ENCODE data around the gene C1orf21. TPM values are rescaled to one million over a fixed set of nuclear protein-coding genes. Genes with fewer than 3 reads are reported as not detected.

Gene C1orf21
- total RNA-seq, 1 donor from 2014 or later, result 31.8 TPM

- no peaks in the 10 kb centered on the region for H3K4me1 Mint-ChIP-seq (ENCODE audit: unreplicated experiment)
- DNase-seq (ENCODE audit: extremely low spot score, unreplicated experiment), result no peak
- H3K36me3 Mint-ChIP-seq (ENCODE audit: unreplicated experiment), result no peaks in the 10 kb centered on the region
- H3K27me3 Mint-ChIP-seq (ENCODE audit: unreplicated experiment), result peaks cover 3% of the 10 kb centered on the region
- no peak overlapping the region for H3K27ac Mint-ChIP-seq (ENCODE audit: unreplicated experiment)
- TF ChIP-seq, protein P1, sequence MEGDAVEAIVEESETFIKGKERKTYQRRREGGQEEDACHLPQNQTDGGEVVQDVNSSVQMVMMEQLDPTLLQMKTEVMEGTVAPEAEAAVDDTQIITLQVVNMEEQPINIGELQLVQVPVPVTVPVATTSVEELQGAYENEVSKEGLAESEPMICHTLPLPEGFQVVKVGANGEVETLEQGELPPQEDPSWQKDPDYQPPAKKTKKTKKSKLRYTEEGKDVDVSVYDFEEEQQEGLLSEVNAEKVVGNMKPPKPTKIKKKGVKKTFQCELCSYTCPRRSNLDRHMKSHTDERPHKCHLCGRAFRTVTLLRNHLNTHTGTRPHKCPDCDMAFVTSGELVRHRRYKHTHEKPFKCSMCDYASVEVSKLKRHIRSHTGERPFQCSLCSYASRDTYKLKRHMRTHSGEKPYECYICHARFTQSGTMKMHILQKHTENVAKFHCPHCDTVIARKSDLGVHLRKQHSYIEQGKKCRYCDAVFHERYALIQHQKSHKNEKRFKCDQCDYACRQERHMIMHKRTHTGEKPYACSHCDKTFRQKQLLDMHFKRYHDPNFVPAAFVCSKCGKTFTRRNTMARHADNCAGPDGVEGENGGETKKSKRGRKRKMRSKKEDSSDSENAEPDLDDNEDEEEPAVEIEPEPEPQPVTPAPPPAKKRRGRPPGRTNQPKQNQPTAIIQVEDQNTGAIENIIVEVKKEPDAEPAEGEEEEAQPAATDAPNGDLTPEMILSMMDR (IDR thresholded peaks at IDR 0.05), result no peak
- H3K9me3 Mint-ChIP-seq (ENCODE audit: unreplicated experiment), result no peaks in the 10 kb centered on the region
- H3K4me3 Mint-ChIP-seq (ENCODE audit: unreplicated experiment), result no peak overlapping the region
Observed at GRCh38 chr1:184639205-184639604, 252.4 kb downstream of the C1orf21 start.

GRCh38 chr1:184640505-184640904 lies 253.7 kb downstream of the C1orf21 start:
- H3K27ac Mint-ChIP-seq (ENCODE audit: unreplicated experiment), result no peak overlapping the region
- H3K9me3 Mint-ChIP-seq (ENCODE audit: unreplicated experiment), result no peaks in the 10 kb centered on the region
- H3K4me1 Mint-ChIP-seq (ENCODE audit: unreplicated experiment), result no peaks in the 10 kb centered on the region
- TF ChIP-seq, protein P1 (IDR thresholded peaks at IDR 0.05), result no peak
- no peak overlapping the region for H3K4me3 Mint-ChIP-seq (ENCODE audit: unreplicated experiment)
- no peaks in the 10 kb centered on the region for H3K36me3 Mint-ChIP-seq (ENCODE audit: unreplicated experiment)
- no peak for DNase-seq (ENCODE audit: extremely low spot score, unreplicated experiment)
- peaks cover 3% of the 10 kb centered on the region for H3K27me3 Mint-ChIP-seq (ENCODE audit: unreplicated experiment)

DNA sequence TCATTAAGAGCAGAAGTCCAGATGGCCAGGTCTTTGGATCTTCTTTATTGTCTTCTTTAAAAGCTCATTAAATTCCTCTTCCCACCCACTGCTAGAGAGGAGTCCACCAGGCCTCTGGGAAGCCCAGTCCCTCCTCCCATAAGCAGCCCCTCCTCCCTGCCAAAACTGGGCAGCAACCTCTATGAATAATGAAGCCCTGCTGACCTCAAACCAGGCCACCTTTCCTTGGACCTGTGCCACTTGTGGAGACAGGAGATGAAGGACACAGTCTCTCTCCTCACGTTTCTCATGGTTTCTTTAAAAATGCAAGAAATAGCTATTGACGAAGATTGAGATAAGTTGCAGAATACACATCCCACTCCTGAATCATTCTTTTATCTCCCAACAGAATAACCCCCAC lies 255.1 kb downstream of the C1orf21 start:
- TF ChIP-seq, protein P1 (IDR thresholded peaks at IDR 0.05), result no peak
- no peaks in the 10 kb centered on the region for H3K36me3 Mint-ChIP-seq (ENCODE audit: unreplicated experiment)

DNA sequence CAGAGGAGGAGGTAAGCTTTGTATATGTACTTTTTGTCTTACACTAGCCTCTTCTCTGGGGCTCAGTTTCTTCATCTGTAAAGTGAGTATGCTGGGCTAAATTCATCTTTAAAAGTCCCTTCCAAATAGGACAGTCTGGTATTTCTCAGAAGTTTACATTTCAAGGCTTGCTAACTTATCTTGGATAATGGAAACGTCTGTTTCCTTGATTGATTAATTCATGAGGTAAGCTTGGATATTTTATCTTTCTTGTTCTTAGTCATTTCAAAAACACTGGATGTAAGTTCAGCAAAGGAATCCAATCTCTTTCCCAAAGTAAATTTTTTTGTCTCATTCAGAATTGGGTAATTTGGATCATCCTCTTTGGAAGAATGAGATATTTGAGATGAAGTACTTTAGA lies 256.8 kb downstream of the C1orf21 start:
- H3K27me3 Mint-ChIP-seq (ENCODE audit: unreplicated experiment), result peaks cover 3% of the 10 kb centered on the region
- no peaks in the 10 kb centered on the region for H3K9me3 Mint-ChIP-seq (ENCODE audit: unreplicated experiment)
- no peaks in the 10 kb centered on the region for H3K36me3 Mint-ChIP-seq (ENCODE audit: unreplicated experiment)
- peaks cover 3% of the 10 kb centered on the region for H3K4me1 Mint-ChIP-seq (ENCODE audit: unreplicated experiment)
- H3K4me3 Mint-ChIP-seq (ENCODE audit: unreplicated experiment), result no peak overlapping the region
- DNase-seq (ENCODE audit: extremely low spot score, unreplicated experiment), result no peak
- TF ChIP-seq, protein P1 (IDR thresholded peaks at IDR 0.05), result no peak
- no peak overlapping the region for H3K27ac Mint-ChIP-seq (ENCODE audit: unreplicated experiment)

More for the DNA sequence above, 255.1 kb downstream of the C1orf21 start:
- H3K27ac Mint-ChIP-seq (ENCODE audit: unreplicated experiment), result no peak overlapping the region
- no peak overlapping the region for H3K4me3 Mint-ChIP-seq (ENCODE audit: unreplicated experiment)
- no peaks in the 10 kb centered on the region for H3K9me3 Mint-ChIP-seq (ENCODE audit: unreplicated experiment)
- peaks cover 3% of the 10 kb centered on the region for H3K27me3 Mint-ChIP-seq (ENCODE audit: unreplicated experiment)
- DNase-seq (ENCODE audit: extremely low spot score, unreplicated experiment), result no peak
- H3K4me1 Mint-ChIP-seq (ENCODE audit: unreplicated experiment), result no peaks in the 10 kb centered on the region

DNA sequence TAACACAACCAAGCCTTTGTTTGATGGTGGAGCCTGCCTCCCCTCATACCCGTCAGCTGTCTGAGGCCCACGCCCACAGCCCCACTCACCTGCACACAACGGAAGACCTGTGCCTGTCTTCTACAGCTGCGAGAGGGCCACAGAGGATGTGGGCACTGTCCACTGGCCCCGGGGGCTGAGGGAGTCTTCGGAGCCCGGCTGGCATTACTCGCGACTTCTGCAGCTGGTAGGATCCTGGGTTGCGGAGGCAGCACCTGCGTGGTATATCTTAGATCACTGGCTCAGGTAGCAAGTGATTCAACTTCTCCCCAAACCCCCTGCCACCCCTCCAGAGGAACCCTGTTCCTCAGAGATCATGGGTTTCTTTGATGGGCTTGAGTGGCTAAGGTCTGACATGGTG lies 257.9 kb downstream of the C1orf21 start:
- Mint-ChIP-seq H3K9me3 (ENCODE audit: unreplicated experiment) (peaks cover 6% of the 10 kb centered on the region), H3K4me1 (ENCODE audit: unreplicated experiment) (peaks cover 8% of the 10 kb centered on the region), H3K36me3 (ENCODE audit: unreplicated experiment) (no peaks in the 10 kb centered on the region), H3K4me3 (ENCODE audit: unreplicated experiment) (no peak overlapping the region), H3K27me3 (ENCODE audit: unreplicated experiment) (peaks cover 3% of the 10 kb centered on the region), H3K27ac (ENCODE audit: unreplicated experiment) (no peak overlapping the region)
- TF ChIP-seq, protein P1 (IDR thresholded peaks at IDR 0.05), result no peak
- DNase-seq (ENCODE audit: extremely low spot score, unreplicated experiment), result no peak
